Ramos (cell line): ENCODE data around the gene FOLR3.
"Not testable (repeated sequence)": the region's sequence is repeated elsewhere in the genome, so short reads cannot be mapped to it uniquely, and the experiment has no call there.

ENCODE experiments used
- in situ Hi-C: fragments of 300-500 bp; cut with MboI; formaldehyde crosslinking; loops from one replicate; pipeline ENCODE4 v1.14.3; 2022; ENCODE audit warnings: low sequenced_read_pairs; ENCODE audit not compliant: unreplicated experiment

FOLR3 gene

GRCh38 chr11:72122607-72123006, 12.9 kb upstream of the FOLR3 start:
- in situ Hi-C loops, result no loop called here

- in situ Hi-C loops, result no loop called here
Observed at GRCh38 chr11:72123117-72123653, 12.3 kb upstream of the FOLR3 start.

- in situ Hi-C loops, result no loop called here
Observed at GRCh38 chr11:72124046-72124445, 11.5 kb upstream of the FOLR3 start.

- in situ Hi-C loops, result no loop called here
Observed at GRCh38 chr11:72125956-72126355, 9.6 kb upstream of the FOLR3 start.

- in situ Hi-C loops, result no loop called here
Observed at GRCh38 chr11:72127923-72128322, 7.6 kb upstream of the FOLR3 start.

- in situ Hi-C loops, result no loop called here
Observed at GRCh38 chr11:72129381-72129780, 6.1 kb upstream of the FOLR3 start.

GRCh38 chr11:72132646-72133045, 2.9 kb upstream of the FOLR3 start:
- in situ Hi-C loops, result no loop called here

GRCh38 chr11:72135891-72136683, 562 bp downstream of the FOLR3 start:
- in situ Hi-C loops, result no loop called here

GRCh38 chr11:72136684-72137262, 1.2 kb downstream of the FOLR3 start:
- in situ Hi-C loops, result no loop called here

GRCh38 chr11:72138821-72139390, 3.4 kb downstream of the FOLR3 start:
- in situ Hi-C loops, result no loop called here

GRCh38 chr11:72139500-72139899, 4.0 kb downstream of the FOLR3 start:
- in situ Hi-C loops, result no loop called here

- in situ Hi-C loops, result no loop called here
Observed at GRCh38 chr11:72140661-72141060, 5.1 kb downstream of the FOLR3 start.

- in situ Hi-C loops, result no loop called here
Observed at GRCh38 chr11:72141066-72141465, 5.5 kb downstream of the FOLR3 start.

GRCh38 chr11:72142086-72142485, 6.6 kb downstream of the FOLR3 start:
- in situ Hi-C loops, result not testable (repeated sequence)

- in situ Hi-C loops, result not testable (repeated sequence)
Observed at GRCh38 chr11:72142543-72142942, 7.0 kb downstream of the FOLR3 start.

GRCh38 chr11:72144807-72145565, 9.5 kb downstream of the FOLR3 start:
- in situ Hi-C loops, result no loop called here

GRCh38 chr11:72146625-72147024, 11.1 kb downstream of the FOLR3 start:
- in situ Hi-C loops, result no loop called here

GRCh38 chr11:72150882-72151281, 15.4 kb downstream of the FOLR3 start:
- in situ Hi-C loops, result no loop called here

GRCh38 chr11:72153874-72154273, 18.3 kb downstream of the FOLR3 start:
- in situ Hi-C loops, result not testable (repeated sequence)

- in situ Hi-C loops, result no loop called here
Observed at GRCh38 chr11:72154816-72155215, 19.3 kb downstream of the FOLR3 start.

- in situ Hi-C loops, result no loop called here
Observed at GRCh38 chr11:72155751-72156150, 20.2 kb downstream of the FOLR3 start.
